Cardiac muscle cell (in vitro differentiated cells and primary cell): ENCODE measurements around the gene GUK1. TPM values are rescaled to one million over a fixed set of nuclear protein-coding genes. Genes with fewer than 3 reads are reported as not detected.

Source experiments
- DNase-seq, 2 donors: peaks; one replicate each; pipeline versions ENCODE4 v3.0.0 to v3.0.0-alpha.2; 2010 to 2017; ENCODE audit warnings: low read depth in 1 of 2, low spot score in 1 of 2
- H3K27ac ChIP-seq: fragments of 200-600 bp; sonication (generic); 2 replicates; pipeline ENCODE4 v1.5.1; 2016
- H3K27me3 ChIP-seq: fragments of 200-600 bp; sonication (generic); 2 replicates; pipeline ENCODE4 v1.6.0; 2016; ENCODE audit warnings: control low read depth
- H3K36me3 ChIP-seq: fragments of 200-600 bp; sonication (generic); 2 replicates; pipeline ENCODE4 v1.5.1; 2016; ENCODE audit warnings: control low read depth
- H3K4me1 ChIP-seq: fragments of 200-600 bp; sonication (generic); 2 replicates; pipeline ENCODE4 v1.8.1; 2017; ENCODE audit warnings: low read depth, mild to moderate bottlenecking, mixed run types
- H3K4me3 ChIP-seq: fragments of 200-600 bp; sonication (generic); 2 replicates; pipeline ENCODE4 v1.5.1; 2016; ENCODE audit warnings: mild to moderate bottlenecking
- H3K9me3 ChIP-seq: fragments of 200-600 bp; sonication (generic); 2 replicates; pipeline ENCODE4 v1.5.1; 2017; ENCODE audit warnings: low read depth, mild to moderate bottlenecking, control low read depth
- polyA plus RNA-seq: library from polyadenylated mRNA; unstranded; fragments of >200 nt; fragmentation: Nextera tagmentation; extraction: Ambion mirVana; gene quantifications from 2 replicates; pipeline ENCODE4 v1.2.1, GENCODE V29; 2016
- total RNA-seq: library from RNA; depleted of rRNA; stranded (reverse); fragments of >200 nt; gene quantifications from 2 replicates; pipeline ENCODE4 v1.2.3, GENCODE V29; 2016
- TF ChIP-seq, protein P1 (sequence below): IDR thresholded peaks from 2 replicates; pipeline ENCODE4 v1.5.1; 2012; ENCODE audit warnings: low read depth, mild to moderate bottlenecking, low read length

GUK1 gene
- total and polyA plus RNA-seq, 2 experiments from 2014 or later: 354 to 450 TPM

DNA sequence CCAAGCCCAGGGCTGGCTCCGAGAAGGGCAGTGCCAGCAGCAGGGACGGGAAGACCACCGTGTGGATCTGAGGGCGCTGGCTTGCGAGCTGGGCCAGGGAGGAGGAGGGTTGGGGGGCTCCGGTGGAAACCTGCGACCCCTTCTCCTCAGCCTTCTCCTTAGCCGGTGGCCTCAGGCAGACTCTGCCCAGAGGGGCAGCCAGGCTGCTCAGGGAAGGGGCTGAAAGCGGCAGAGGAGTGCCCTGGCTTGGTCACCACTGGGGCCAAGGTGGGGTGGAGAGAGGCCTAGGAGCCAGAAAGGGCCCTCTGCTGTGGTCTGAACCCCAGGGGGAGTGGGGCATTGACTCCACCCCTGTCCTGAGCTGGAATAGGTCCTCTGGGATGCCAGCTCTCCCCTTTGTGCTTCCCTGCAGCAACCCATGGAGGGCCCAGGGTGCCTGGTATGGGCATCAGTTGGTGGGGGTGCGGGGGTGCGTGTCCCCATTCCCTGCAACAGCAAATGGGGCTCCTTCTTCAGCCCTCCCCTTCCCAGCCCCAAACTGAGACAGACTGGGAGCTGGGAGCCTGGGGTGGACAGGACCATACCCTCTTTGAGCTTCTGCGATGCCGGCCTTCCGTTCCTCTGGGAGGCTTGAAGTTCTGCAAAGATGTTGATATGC is 19.1 kb downstream of the GUK1 start:
- TF ChIP-seq, protein P1, sequence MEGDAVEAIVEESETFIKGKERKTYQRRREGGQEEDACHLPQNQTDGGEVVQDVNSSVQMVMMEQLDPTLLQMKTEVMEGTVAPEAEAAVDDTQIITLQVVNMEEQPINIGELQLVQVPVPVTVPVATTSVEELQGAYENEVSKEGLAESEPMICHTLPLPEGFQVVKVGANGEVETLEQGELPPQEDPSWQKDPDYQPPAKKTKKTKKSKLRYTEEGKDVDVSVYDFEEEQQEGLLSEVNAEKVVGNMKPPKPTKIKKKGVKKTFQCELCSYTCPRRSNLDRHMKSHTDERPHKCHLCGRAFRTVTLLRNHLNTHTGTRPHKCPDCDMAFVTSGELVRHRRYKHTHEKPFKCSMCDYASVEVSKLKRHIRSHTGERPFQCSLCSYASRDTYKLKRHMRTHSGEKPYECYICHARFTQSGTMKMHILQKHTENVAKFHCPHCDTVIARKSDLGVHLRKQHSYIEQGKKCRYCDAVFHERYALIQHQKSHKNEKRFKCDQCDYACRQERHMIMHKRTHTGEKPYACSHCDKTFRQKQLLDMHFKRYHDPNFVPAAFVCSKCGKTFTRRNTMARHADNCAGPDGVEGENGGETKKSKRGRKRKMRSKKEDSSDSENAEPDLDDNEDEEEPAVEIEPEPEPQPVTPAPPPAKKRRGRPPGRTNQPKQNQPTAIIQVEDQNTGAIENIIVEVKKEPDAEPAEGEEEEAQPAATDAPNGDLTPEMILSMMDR: no peak
- DNase-seq: no peak

DNA sequence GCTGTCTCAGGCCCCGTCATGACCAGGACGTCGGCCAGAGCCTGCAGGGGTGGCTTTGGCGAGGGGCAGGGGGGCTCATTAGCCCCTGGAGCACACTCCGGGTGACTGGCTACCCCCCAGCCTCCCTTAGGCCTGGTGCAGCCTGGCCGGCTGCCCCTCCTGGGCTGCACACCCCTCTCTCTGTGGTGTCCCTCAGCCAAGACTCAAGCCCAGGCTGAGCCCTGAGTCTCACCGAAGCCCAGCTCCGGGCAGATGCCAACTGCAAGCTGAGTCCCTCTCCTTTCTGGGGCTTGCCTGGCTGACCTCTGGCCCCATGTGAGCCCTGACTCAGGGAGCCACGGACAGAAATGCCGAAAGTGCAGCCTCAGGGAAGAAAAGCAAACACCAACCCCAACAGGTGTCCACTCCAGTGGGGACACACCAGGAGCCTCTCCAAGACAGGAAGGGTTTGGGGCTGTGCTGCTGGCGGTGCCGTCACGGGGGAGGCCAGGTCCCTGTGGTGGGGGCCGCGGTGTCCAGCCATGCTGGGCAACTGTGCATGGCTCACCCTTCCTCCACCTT is 20.2 kb downstream of the GUK1 start:
- TF ChIP-seq, protein P1: no peak
- DNase-seq: no peak
- H3K4me1 ChIP-seq: peaks cover under 1% of the 10 kb centered on the region
- H3K27me3 ChIP-seq: no peaks in the 10 kb centered on the region
- no peak overlapping the region for H3K4me3 ChIP-seq
- H3K36me3 ChIP-seq: no peaks in the 10 kb centered on the region
- H3K9me3 ChIP-seq: no peaks in the 10 kb centered on the region
- no peak overlapping the region for H3K27ac ChIP-seq

More for the DNA sequence above, 19.1 kb downstream of the GUK1 start:
- Histone ChIP-seq H3K27ac (no peak overlapping the region), H3K27me3 (no peaks in the 10 kb centered on the region), H3K4me1 (peaks cover 5% of the 10 kb centered on the region), H3K9me3 (no peaks in the 10 kb centered on the region), H3K4me3 (no peak overlapping the region), H3K36me3 (no peaks in the 10 kb centered on the region)

DNA sequence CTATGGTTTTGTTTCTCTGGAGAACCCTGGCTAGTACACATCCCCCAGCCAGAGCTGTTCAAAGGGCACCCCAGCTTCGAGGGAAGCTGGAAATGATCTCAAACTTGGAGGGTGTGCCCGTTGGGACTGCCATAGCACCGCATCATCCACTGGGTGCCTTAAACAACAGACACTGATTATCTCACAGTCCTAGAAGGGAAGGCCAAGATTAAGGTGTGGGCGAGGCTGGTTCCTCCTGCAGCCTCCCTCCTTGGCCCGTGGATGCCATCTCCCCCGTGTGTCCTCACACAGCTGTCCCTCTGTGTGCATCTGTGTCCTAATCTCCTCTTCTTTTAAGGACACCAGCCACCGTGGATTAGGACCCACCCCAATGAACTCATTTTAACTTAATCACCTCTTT is 21.3 kb downstream of the GUK1 start:
- Histone ChIP-seq H3K4me1 (no peaks in the 10 kb centered on the region), H3K27ac (no peak overlapping the region), H3K4me3 (no peak overlapping the region), H3K36me3 (no peaks in the 10 kb centered on the region), H3K27me3 (no peaks in the 10 kb centered on the region), H3K9me3 (no peaks in the 10 kb centered on the region)
- TF ChIP-seq, protein P1: no peak
- DNase-seq: no peak

DNA sequence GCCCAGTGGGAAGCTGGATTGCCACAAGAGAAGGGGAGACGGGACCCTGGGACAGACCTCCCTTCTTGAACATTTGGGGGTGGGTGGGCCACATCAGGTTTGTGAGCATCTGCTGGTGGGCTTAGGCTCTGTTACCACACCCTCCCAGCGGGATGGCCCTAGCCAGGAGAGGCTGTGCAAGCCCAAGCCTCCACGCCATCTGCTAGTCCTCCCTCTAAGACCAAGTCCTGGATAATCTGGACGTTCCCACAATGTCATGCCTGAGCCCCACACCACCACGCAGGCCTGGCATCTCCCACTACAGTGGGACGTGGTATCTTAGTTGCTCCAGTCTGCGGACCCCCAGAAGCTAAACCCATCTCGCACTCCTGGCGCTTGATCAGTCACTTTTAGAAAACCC is 21.8 kb downstream of the GUK1 start:
- H3K4me3 ChIP-seq: no peak overlapping the region
- no peaks in the 10 kb centered on the region for H3K9me3 ChIP-seq
- TF ChIP-seq, protein P1: no peak
- no peak overlapping the region for H3K27ac ChIP-seq
- no peaks in the 10 kb centered on the region for H3K36me3 ChIP-seq
- H3K4me1 ChIP-seq: no peaks in the 10 kb centered on the region
- no peaks in the 10 kb centered on the region for H3K27me3 ChIP-seq
- no peak for DNase-seq

DNA sequence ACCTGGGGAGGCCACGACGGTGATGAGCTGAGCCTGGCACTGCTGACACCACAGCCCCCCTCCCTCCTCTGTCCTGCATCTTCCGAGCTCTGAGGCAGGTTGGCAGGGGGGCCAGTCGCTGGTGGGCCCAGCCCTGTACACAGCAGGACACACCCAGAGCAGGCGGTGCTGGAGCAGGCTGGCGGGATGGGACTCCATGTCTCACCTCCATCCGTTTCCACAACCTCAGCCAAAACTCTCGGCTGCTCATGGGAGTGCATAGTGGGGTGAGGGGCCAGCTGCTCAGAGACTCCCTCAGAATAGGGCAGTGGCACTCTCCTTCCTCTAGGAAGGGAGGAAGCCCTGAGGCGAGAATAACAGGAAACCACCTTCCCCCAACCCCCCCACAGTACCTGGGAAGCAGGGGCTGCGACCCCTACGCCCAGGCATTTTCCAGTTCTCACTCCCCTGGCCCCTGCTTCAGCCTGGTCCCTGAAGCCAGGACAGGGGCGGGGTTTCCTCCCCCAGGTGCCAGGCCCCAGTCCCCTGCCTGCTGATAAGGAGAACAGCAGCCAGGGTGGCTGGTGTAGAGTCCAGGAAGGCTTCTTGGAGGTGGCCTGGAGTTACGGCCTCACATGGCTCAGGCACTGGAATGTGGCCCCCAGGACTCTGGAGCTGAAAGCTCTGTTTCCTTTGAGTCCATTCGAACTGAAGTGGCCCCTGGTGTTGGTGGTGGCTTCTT is 22.4 kb downstream of the GUK1 start:
- Histone ChIP-seq H3K9me3 (no peaks in the 10 kb centered on the region), H3K27me3 (no peaks in the 10 kb centered on the region), H3K27ac (no peak overlapping the region), H3K36me3 (no peaks in the 10 kb centered on the region), H3K4me1 (no peaks in the 10 kb centered on the region), H3K4me3 (no peak overlapping the region)
- peak in 1 of 2 donors; percentile 38 for DNase-seq
- TF ChIP-seq, protein P1: no peak
